ENCODE data around the gene RNF157.

Gene RNF157

GRCh38 chr17:76237859-76238313 lies 2.4 kb downstream of the RNF157 start:
- Histone ChIP-seq H3K27me3 (ENCODE audit: insufficient read depth, poor library complexity, severe bottlenecking) (peaks cover 17% of the 10 kb centered on the region), H3K27ac (replicated peaks) (no peak overlapping the region), H3K4me3 (replicated peaks; ENCODE audit: insufficient read depth, low read length) (no peak overlapping the region)
- DNase-seq (ENCODE audit: low read depth in 1 of 2, low spot score in 1 of 2), result no peak
- TF ChIP-seq POLR2AphosphoS5 (IDR thresholded peaks at IDR 0.05; ENCODE audit: low read depth) (no peak), GABPA (IDR thresholded peaks at IDR 0.05; ENCODE audit: low read depth) (no peak), CTCF (IDR thresholded peaks at IDR 0.05; ENCODE audit: insufficient read depth, low read length) (no peak), SPI1 (IDR thresholded peaks at IDR 0.05; ENCODE audit: borderline replicate concordance, low read depth) (no peak), REST (IDR thresholded peaks at IDR 0.05; ENCODE audit: insufficient replicate concordance, low read depth) (no peak)

- Histone ChIP-seq H3K27me3 (ENCODE audit: insufficient read depth, poor library complexity, severe bottlenecking) (peaks cover 17% of the 10 kb centered on the region), H3K4me3 (replicated peaks; ENCODE audit: insufficient read depth, low read length) (no peak overlapping the region), H3K27ac (replicated peaks) (no peak overlapping the region)
- no peak for DNase-seq (ENCODE audit: low read depth in 1 of 2, low spot score in 1 of 2)
- TF ChIP-seq GABPA (IDR thresholded peaks at IDR 0.05; ENCODE audit: low read depth) (no peak), POLR2AphosphoS5 (IDR thresholded peaks at IDR 0.05; ENCODE audit: low read depth) (no peak), SPI1 (IDR thresholded peaks at IDR 0.05; ENCODE audit: borderline replicate concordance, low read depth) (no peak), REST (IDR thresholded peaks at IDR 0.05; ENCODE audit: insufficient replicate concordance, low read depth) (no peak), CTCF (IDR thresholded peaks at IDR 0.05; ENCODE audit: insufficient read depth, low read length) (no peak)
These were observed 3.7 kb downstream of the RNF157 start for GRCh38 chr17:76236603-76237002.

GRCh38 chr17:76235883-76236282 lies 4.4 kb downstream of the RNF157 start:
- Histone ChIP-seq H3K4me3 (replicated peaks; ENCODE audit: insufficient read depth, low read length) (no peak overlapping the region), H3K27ac (replicated peaks) (no peak overlapping the region), H3K27me3 (ENCODE audit: insufficient read depth, poor library complexity, severe bottlenecking) (peaks cover 12% of the 10 kb centered on the region)
- no peak for TF ChIP-seq SPI1 (IDR thresholded peaks at IDR 0.05; ENCODE audit: borderline replicate concordance, low read depth)
- DNase-seq (ENCODE audit: low read depth in 1 of 2, low spot score in 1 of 2), result no peak

GRCh38 chr17:76234354-76234679 lies 6.0 kb downstream of the RNF157 start:
- Histone ChIP-seq H3K27me3 (ENCODE audit: insufficient read depth, poor library complexity, severe bottlenecking) (peaks cover 4% of the 10 kb centered on the region), H3K4me3 (replicated peaks; ENCODE audit: insufficient read depth, low read length) (no peak overlapping the region), H3K27ac (replicated peaks) (no peak overlapping the region)
- no peak for DNase-seq (ENCODE audit: low read depth in 1 of 2, low spot score in 1 of 2)
- TF ChIP-seq GABPA (IDR thresholded peaks at IDR 0.05; ENCODE audit: low read depth) (no peak), REST (IDR thresholded peaks at IDR 0.05; ENCODE audit: insufficient replicate concordance, low read depth) (no peak), SPI1 (IDR thresholded peaks at IDR 0.05; ENCODE audit: borderline replicate concordance, low read depth) (no peak), POLR2AphosphoS5 (IDR thresholded peaks at IDR 0.05; ENCODE audit: low read depth) (no peak), CTCF (IDR thresholded peaks at IDR 0.05; ENCODE audit: insufficient read depth, low read length) (no peak)

Measured in HL-60 (cell line).